Smooth muscle cell (in vitro differentiated cells): ENCODE data around the gene NSD1. TPM values are rescaled to one million over a fixed set of nuclear protein-coding genes. Genes with fewer than 3 reads are reported as not detected.

Experiments used
- DNase-seq: peaks from one replicate; lab custom pipeline; 2025; ENCODE audit not compliant: unreplicated experiment; lab: John Stamatoyannopoulos, UW
- H2AFZ ChIP-seq: fragments of 200-600 bp; sonication (generic); 2 replicates; pipeline ENCODE4 v1.6.0; 2016; ENCODE audit warnings: antibody characterized with exemption, low read depth, mild to moderate bottlenecking
- H3F3A ChIP-seq: fragments of 200-600 bp; sonication (generic); 2 replicates; pipeline ENCODE4 v1.6.0; 2017; ENCODE audit warnings: antibody characterized with exemption, low read depth
- H3K27ac ChIP-seq: fragments of 200-600 bp; sonication (generic); 2 replicates; pipeline ENCODE4 v1.5.1; 2016; ENCODE audit warnings: low read depth, mild to moderate bottlenecking
- H3K27me3 ChIP-seq: fragments of 200-600 bp; sonication (generic); 2 replicates; pipeline ENCODE4 v1.6.1; 2016; ENCODE audit warnings: low read depth, mild to moderate bottlenecking
- H3K36me3 ChIP-seq: fragments of 200-600 bp; sonication (generic); 2 replicates; pipeline ENCODE4 v1.5.1; 2016; ENCODE audit warnings: low read depth
- H3K4me1 ChIP-seq: fragments of 200-600 bp; sonication (generic); 2 replicates; pipeline ENCODE4 v1.5.1; 2016; ENCODE audit warnings: low read depth
- H3K4me2 ChIP-seq: fragments of 200-600 bp; sonication (generic); 2 replicates; pipeline ENCODE4 v1.6.0; 2016; ENCODE audit warnings: mild to moderate bottlenecking
- H3K4me3 ChIP-seq: fragments of 200-600 bp; sonication (generic); 2 replicates; pipeline ENCODE4 v1.5.1; 2016; ENCODE audit warnings: mild to moderate bottlenecking
- H3K79me2 ChIP-seq: fragments of 200-600 bp; sonication (generic); 2 replicates; pipeline ENCODE4 v1.6.0; 2016; ENCODE audit warnings: low read depth, mild to moderate bottlenecking
- H3K9ac ChIP-seq: fragments of 200-600 bp; sonication (generic); 2 replicates; pipeline ENCODE4 v1.6.0; 2016; ENCODE audit warnings: low read depth
- H3K9me3 ChIP-seq: fragments of 200-600 bp; sonication (generic); replicated peaks from 2 replicates; pipeline ENCODE4 v1.5.1; 2016; ENCODE audit warnings: low read depth
- H4K20me1 ChIP-seq: fragments of 200-600 bp; sonication (generic); 2 replicates; pipeline ENCODE4 v1.6.0; 2016; ENCODE audit warnings: low read depth
- CTCF ChIP-seq: fragments of 200-600 bp; sonication (generic); IDR thresholded peaks from 2 replicates; pipeline ENCODE4 v1.5.1; 2017; ENCODE audit warnings: borderline replicate concordance, mild to moderate bottlenecking, antibody characterized with exemption; ENCODE audit not compliant: insufficient read depth, poor library complexity, severe bottlenecking
- WGBS: methylation state at CpG from one replicate; pipeline ENCODE4 v1.1.7; 2016; ENCODE audit warnings: low lambda C conversion rate; 5-methylcytosine and 5-hydroxymethylcytosine counted together
- polyA plus RNA-seq: library from polyadenylated mRNA; unstranded; fragments of >200 nt; fragmentation: Nextera tagmentation; extraction: Ambion mirVana; gene quantifications from 2 replicates; pipeline ENCODE4 v1.2.1, GENCODE V29; 2016
- total RNA-seq: library from RNA; depleted of rRNA; stranded (reverse); fragments of >200 nt; gene quantifications from 2 replicates; pipeline ENCODE4 v1.2.3, GENCODE V29; 2014

NSD1 gene
- total and polyA plus RNA-seq, 2 experiments from 2014 or later, result 22.6 to 38.2 TPM

DNA sequence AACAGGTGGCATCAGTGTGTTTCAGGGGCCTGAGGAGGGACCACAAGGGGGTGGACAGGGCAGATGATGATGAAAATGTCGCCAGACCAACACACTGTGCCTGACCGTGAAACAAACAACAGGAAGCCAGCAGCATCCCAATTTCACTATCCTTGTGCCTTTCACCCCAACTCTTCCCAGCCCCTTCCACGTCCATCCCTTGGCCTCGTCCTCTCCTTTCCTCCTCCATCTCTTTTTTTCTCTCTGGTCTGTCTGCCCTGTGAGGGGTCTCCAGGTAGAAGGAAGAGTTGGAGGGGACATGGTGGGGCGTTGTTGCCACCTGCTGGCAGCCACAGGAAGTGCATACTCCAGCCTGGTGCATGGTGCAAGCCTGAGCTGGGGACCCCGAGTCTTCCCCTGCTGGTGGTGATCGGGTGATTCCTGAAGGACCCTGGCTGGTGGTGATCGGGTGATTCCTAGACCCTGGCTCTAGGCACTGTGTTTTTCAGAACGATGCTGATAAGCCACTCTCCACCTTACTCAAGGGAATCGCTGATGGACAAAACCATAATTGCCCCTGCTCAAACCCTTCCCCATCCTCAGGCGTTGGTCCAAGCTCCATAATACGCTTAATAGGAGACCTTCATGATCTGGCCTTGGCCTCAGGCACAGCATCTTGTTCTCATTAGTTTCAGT, 21.7 kb upstream of the NSD1 start:
- Histone ChIP-seq H2AFZ (no peak overlapping the region), H3K79me2 (no peaks in the 10 kb centered on the region), H3K27me3 (no peaks in the 10 kb centered on the region), H3F3A (no peaks in the 10 kb centered on the region), H3K36me3 (no peaks in the 10 kb centered on the region), H3K4me1 (no peaks in the 10 kb centered on the region), H3K4me2 (no peak overlapping the region), H3K9me3 (no peaks in the 10 kb centered on the region), H3K4me3 (no peak overlapping the region), H3K27ac (no peak overlapping the region), H3K9ac (no peak overlapping the region), H4K20me1 (no peaks in the 10 kb centered on the region)
- peak; percentile 20 for DNase-seq
- WGBS, result 41% methylated on average over 12 of the region's 12 CpGs
- peak; percentile 94 for TF ChIP-seq CTCF

- no peaks in the 10 kb centered on the region for H3K9me3 ChIP-seq
- H4K20me1 ChIP-seq, result no peaks in the 10 kb centered on the region
- no peak overlapping the region for H3K9ac ChIP-seq
- WGBS, result 71% methylated on average over 5 of the region's 5 CpGs
- H2AFZ ChIP-seq, result no peak overlapping the region
- H3K4me1 ChIP-seq, result no peaks in the 10 kb centered on the region
- no peak overlapping the region for H3K4me3 ChIP-seq
- no peaks in the 10 kb centered on the region for H3K27me3 ChIP-seq
- H3K36me3 ChIP-seq, result no peaks in the 10 kb centered on the region
- no peak for TF ChIP-seq CTCF
- H3K4me2 ChIP-seq, result no peak overlapping the region
- no peaks in the 10 kb centered on the region for H3K79me2 ChIP-seq
- no peaks in the 10 kb centered on the region for H3F3A ChIP-seq
- DNase-seq, result no peak
- no peak overlapping the region for H3K27ac ChIP-seq
These were observed 20.9 kb upstream of the NSD1 start for GRCh38 chr5:177112589-177113220.

DNA sequence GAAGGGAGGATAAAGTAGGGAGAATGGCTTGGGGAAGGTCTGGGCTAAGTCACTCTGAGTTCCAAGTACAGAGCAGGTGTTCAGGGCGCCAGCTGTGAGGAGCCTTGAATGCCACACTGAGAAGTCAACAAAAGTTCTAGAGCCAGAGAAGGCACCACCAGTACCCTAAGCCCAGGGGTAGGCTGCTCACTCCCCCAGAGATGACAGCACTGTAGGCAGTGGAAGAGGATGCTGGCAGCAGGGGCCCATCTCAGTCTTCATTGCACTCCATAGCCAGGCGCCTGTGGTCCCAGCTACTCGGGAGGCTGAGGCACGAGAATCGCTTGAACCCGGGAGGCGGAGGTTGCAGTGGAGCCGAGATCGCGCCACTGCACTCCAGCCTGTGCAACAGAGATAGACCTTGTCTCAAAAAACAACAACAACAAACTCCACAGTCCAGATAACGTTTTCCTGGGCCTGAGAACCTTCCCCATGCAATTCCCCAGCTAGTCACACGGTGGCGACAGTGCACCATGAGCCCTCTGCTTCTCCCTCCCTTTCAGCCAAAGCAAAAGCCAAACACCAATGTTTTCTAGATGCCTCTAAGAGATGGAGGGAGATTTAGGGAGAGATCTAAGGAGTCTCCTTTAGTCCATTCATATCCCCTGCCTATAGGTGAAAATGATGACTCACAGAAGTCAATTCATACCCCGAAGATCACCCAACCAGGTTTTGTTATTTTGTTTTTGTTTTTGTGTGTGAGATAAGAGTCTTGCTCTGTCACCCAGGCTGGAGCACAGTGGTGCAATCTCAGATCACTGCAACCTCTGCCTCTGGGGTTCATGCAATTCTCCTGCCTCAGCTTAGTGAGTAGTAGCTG, 19.8 kb upstream of the NSD1 start:
- Histone ChIP-seq H2AFZ (no peak overlapping the region), H3F3A (no peaks in the 10 kb centered on the region), H3K79me2 (no peaks in the 10 kb centered on the region), H3K4me2 (no peak overlapping the region), H3K27me3 (no peaks in the 10 kb centered on the region), H3K4me3 (no peak overlapping the region), H3K36me3 (no peaks in the 10 kb centered on the region), H3K9ac (no peak overlapping the region), H4K20me1 (no peaks in the 10 kb centered on the region), H3K4me1 (no peaks in the 10 kb centered on the region), H3K27ac (no peak overlapping the region), H3K9me3 (no peaks in the 10 kb centered on the region)
- peak; percentile 43 for DNase-seq
- 19% methylated on average over 14 of the region's 14 CpGs for WGBS
- TF ChIP-seq CTCF, result peak; percentile 98
